Neural progenitor cell (in vitro differentiated cells): ENCODE results near the gene AJAP1.

Source experiments
- EZH2 ChIP-seq: fragments of 200-600 bp; sonication (generic); IDR thresholded peaks from 2 replicates; pipeline ENCODE4 v1.6.1; 2017; ENCODE audit warnings: antibody characterized with exemption, mild to moderate bottlenecking, moderate library complexity
- TF ChIP-seq, protein P1 (sequence below): fragments of 200-600 bp; sonication (generic); IDR thresholded peaks from 2 replicates; pipeline ENCODE4 v1.5.1; 2017; ENCODE audit warnings: antibody characterized with exemption, mild to moderate bottlenecking

DNA sequence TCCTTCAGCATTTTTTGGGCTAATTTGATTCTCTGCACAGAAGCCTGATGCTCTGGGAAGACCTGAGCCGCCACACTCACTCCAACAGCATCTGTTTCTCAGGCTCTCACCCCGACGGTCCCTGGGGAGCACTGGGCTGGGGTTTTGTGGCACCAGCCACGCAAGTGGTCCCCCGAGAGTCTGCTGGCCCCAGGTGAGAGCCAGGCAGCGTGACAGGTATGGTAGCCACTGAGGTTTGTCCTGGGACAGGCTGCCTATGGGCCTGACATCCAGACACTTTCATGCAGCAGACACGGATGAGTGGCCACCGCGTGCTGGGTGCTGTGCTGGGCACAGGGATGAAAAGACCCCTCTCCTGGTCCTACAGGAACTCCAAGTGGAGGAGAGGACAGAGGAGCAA is 11.0 kb downstream of the AJAP1 start:
- TF ChIP-seq, protein P1, sequence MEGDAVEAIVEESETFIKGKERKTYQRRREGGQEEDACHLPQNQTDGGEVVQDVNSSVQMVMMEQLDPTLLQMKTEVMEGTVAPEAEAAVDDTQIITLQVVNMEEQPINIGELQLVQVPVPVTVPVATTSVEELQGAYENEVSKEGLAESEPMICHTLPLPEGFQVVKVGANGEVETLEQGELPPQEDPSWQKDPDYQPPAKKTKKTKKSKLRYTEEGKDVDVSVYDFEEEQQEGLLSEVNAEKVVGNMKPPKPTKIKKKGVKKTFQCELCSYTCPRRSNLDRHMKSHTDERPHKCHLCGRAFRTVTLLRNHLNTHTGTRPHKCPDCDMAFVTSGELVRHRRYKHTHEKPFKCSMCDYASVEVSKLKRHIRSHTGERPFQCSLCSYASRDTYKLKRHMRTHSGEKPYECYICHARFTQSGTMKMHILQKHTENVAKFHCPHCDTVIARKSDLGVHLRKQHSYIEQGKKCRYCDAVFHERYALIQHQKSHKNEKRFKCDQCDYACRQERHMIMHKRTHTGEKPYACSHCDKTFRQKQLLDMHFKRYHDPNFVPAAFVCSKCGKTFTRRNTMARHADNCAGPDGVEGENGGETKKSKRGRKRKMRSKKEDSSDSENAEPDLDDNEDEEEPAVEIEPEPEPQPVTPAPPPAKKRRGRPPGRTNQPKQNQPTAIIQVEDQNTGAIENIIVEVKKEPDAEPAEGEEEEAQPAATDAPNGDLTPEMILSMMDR, result no peak
- TF ChIP-seq EZH2, result no peak
